CD1c-positive myeloid dendritic cell (primary cell): ENCODE measurements around the gene XRCC6.
"Not testable (repeated sequence)": the region's sequence is repeated elsewhere in the genome, so short reads cannot be mapped to it uniquely, and the experiment has no call there.

Experiments
- DNase-seq: peaks from one replicate; pipeline ENCODE4 v3.0.0-alpha.2; 2016; ENCODE audit errors: extremely low spot score

The XRCC6 gene

DNA sequence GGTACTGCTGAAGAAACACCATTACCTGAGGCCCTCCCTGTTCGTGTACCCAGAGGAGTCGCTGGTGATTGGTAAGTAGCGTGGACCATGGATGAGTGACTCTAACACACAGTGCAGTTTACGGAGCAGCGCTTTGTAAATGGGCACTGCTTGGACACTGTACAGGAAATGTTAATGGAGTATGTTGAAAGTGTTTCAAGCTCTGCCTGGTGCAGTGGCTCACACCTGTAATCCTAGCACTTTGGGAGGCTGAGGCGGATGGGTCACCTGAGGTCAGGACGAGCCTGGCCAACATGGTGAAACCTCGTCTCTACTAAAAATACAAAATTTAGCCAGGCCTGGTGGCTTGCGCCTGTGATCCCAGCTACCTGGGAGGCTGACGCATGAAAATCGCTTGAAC, 29.7 kb downstream of the XRCC6 start:
- no peak for DNase-seq

DNA sequence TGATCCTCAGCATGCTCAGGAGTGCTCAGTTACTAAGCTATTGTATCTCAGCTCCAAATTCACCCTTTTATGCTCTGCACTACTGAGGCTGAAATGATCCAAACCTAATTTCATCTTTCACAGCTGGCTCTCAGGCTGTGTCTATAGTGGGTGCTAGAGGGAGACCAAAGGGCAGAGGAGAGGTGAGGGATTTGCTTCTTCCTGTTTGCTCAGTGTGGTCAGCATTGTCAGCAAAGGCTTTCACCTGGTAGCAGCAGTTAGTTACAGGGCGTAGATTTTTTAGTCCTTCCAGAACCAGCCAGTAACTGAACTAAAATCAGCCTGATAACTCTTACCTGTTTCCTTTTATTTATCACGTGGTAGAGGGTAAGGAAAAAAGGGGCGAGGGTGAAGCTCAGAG, 33.2 kb downstream of the XRCC6 start:
- no peak for DNase-seq

DNA sequence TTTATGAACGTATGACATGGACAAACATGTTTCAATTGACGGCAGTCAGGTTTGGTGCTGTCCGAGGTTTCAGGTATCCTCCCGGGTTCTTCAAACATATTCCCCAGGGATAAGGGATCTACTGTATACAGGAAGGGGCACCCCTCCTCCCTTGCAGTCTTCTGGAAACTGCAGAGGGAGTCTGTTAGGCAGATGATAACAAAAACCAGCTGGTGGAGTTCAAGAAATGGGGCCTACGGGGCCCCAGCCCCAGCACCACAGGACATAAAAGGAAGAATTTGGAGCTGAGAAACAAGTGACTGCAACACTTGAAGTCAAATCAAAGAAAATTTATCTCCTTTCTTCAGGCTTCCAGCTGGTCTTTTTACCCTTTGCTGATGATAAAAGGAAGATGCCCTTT, 35.5 kb downstream of the XRCC6 start:
- DNase-seq = no peak

DNA sequence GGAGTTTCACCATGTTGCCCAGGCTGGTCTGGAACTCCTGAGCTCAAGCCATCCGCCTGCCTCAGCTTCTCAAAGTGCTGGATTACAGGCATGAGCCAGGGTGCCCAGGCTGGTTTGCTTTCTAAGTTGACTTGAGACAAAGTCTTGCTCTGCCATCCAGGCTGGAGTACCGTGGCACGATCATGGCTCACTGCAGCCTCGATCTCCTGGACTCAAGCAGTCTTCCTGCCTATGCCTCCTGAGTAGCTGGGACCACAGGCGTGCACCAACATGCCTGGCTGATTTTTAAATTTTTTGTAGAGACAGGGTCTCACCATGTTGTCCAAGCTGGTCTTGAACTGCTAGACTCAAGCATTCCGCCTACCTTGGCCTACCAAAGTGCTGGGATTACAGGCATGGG, 36.6 kb downstream of the XRCC6 start:
- no peak for DNase-seq

DNA sequence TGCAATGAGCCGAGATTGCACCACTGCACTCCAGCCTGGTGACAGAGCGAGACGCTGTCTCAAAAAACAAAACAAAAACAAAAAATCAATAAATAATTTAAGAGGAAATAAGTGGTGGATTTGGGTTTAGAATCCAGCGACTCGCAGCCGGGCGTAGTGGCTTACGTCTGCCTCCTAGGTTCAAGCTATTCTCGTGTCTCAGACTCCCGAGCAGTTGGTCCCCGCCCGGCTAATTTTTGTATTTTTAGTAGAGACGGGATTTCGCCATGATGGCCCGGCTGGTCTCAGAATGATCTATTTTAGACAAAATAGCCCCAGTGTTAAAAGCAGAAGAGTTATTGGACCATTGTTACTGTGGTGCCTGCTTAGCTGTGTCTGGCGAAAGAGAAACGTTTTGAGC, 37.8 kb downstream of the XRCC6 start:
- DNase-seq = no peak

DNA sequence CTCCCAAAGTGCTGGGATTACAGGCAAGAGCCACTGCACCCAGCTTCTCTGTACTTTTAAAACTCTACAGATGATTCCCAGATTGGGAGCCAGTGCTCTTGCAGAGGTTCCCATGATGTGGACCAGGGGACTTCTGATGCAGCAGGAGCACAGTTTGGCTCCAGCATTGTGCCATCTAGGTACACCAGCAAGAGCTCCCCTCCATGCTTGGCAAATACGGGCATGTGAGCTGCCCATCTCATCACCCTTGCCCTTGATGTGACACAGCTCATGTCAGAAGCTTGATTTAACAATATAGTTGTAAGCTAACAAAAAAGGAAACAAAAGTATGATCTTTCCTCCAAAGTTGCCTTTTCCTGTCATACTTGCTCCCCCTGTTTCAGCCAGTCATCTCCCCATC, 38.8 kb downstream of the XRCC6 start:
- DNase-seq = no peak

DNA sequence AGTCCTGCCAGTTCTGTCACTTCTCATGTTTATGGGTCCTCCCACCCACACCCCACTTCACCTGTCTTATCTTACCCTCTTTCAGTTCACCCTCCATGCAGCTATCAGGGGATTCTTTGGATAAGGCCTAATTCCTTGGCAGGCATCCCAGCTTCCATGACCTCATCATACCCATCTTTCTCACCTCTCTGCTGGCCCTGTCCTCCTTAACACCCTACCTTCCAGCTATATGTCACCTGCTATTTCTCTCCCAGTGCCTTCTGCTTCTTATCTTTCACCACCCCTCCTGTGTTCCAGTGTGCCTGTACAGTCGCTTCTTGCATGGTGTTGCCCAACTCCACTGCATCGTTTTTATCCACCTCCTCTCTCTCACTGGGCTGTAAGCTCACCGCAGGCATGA, 39.3 kb downstream of the XRCC6 start:
- DNase-seq = no peak

DNA sequence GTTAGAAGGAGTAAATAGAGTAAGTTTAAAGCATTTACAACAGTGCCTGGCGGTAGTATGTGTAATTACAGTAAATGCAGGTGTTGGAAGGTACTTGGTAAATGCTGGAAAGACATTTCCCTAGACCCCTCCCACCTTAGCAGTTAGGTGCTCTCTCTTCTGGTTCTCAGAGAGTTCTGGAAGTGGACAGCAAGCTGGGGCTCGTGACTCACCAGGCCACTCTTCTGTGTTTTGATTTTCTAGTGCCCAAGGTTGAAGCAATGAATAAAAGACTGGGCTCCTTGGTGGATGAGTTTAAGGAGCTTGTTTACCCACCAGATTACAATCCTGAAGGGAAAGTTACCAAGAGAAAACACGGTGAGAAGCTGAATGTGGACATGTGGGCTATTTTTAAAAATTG, 40.0 kb downstream of the XRCC6 start:
- DNase-seq = no peak

DNA sequence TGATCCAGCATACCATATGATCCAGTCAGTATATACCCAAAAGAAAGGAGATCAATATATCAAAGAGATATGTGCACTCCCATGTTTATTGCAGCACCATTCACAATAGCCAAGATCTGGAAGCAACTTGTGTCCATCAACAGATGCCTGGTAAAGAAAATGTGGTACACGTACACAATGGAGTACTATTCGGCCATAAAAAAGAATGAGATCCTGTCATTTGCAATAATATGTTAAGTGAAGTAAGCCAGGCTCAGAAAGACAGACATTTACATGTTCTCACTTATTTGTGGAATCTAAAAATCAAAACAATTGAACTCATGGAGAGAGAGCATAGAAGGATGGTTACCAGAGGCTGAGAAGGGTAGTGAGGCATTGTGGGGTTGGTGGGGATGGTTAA, 40.6 kb downstream of the XRCC6 start:
- no peak for DNase-seq

DNA sequence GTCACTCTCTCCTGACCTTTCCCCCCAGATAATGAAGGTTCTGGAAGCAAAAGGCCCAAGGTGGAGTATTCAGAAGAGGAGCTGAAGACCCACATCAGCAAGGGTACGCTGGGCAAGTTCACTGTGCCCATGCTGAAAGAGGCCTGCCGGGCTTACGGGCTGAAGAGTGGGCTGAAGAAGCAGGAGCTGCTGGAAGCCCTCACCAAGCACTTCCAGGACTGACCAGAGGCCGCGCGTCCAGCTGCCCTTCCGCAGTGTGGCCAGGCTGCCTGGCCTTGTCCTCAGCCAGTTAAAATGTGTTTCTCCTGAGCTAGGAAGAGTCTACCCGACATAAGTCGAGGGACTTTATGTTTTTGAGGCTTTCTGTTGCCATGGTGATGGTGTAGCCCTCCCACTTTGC, 42.5 kb downstream of the XRCC6 start:
- DNase-seq = not testable (repeated sequence)

DNA sequence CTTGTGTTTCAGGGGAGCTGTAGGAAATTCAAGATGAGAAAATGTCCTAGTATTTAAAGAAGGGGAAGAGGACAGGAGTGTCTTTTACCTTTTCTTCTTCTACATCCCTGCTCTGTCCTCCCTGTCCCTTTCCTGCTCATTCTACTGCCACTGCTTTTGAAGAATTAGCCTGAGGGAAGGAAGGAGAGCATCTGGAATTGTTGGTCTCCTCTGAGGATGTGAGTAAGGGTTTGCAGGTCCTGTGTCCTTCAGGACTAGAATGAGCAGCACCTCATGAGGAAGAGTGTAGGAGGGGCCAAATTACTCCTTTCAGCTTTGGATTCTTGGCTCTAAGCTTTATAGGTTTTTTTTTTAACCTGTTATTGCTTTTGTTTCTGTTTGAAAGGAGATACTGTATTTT, 43.4 kb downstream of the XRCC6 start:
- no peak for DNase-seq

DNA sequence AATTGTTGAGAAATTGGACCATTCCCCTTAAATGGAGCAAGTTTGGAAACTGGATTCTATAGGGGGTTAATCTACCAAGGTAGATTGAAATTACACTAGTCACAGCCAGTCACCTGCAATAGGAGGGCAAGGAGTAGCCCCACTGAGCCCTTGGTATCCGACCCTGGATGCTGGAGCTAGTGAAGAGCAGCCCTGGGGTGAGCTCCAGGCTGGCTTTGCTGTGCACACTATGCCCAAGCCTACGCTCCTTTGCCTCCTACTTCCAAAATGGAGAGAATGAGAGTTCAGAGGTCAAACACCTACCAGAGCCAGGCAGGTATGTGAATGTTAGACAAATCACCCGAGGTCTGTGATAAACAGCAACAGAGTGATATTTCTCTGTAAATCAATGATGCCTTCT, 43.9 kb downstream of the XRCC6 start:
- DNase-seq = no peak

DNA sequence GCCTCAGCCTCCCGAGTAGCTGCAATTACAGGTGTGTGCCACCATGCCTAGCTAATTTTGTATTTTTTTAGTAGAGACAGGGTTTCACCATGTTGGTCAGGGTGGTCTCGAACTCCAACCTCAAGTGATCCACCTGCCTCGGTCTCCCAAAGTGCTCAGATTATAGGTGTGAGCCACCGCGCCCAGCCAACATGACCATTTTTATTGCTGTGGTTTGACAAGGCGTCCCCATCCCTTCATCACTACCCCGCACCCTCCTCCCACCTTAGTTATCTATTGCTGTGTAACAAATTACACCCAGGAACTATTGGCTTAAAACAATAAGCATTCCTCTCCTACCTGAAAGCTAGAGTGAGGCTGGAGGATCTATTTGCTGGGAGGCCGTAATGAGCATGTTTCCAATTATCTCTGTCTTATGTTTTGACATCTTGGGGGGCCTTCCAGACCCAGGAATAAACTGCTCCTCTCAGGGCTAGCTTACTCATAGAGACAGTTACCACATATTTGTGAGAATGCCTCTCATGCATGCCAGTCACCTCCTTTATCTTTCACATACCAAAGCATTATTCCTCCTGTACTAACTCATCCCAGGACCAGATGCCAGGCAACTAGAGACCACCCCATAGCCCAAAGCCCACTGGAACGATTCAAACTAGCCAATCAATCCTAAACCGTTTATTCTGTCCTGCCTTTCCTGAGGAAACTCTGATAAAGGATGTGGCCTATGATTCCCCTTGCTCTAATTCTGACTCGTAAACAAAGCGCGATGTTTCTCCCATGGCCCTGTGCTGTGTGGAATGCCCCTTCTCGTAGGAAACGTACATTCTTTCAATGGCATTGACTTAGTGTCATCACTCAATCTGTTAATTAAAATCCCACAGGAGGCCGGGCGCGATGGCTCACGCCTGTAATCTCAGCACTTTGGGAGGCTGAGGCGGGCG, 48.1 kb downstream of the XRCC6 start:
- DNase-seq = no peak

DNA sequence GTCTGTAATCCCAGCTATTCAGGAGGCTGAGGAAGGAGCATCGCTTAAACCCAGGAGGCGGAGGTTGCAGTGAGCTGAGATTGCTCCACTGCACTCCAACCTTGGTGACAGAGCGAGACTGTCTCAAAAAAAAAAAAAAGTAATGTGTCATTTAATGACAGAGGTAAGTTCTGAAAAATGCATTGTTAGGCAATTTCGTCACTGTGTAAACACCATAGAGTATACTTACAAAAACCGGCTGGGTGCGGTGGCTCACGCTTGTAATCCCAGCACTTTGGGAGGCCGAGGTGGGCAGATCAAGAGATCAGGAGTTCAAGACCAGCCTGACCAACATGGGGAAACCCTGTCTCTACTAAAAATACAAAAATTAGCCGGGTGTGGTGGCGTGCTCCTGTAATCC, 51.0 kb downstream of the XRCC6 start:
- DNase-seq = not testable (repeated sequence)

DNA sequence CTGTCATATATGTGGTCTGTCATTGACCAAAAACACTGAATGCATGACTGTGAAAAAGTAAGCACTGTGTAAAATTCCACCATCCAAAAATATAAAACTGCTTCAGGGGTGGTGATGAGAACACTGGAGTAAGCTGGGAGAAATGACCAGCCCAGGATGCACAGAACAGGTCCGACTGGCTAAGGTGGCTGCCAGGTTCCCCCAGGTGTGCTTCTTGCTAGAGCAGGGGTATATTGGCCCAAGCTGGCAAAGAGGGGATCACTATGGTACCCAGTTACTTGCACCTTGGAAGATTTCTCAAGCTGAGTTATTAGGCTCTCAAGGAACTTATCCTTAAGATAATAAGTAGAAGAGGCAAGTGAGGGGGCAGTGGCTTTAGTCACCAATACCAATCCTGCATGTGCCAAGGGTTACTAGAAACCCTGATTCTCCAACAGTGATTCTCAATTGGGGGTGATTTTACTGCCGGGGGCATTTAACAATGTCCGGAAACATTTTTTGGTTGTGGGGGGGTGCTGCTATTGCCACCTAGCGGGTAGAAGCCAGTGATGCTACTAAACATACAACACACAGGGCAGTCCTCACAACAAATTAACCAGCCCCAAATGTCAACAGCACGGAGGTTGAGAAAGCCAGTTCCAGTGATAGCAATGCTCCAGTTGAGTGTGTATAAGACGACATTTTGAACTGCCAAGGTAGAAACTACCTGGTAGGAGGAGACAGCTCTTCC, 51.9 kb downstream of the XRCC6 start:
- DNase-seq = no peak

DNA sequence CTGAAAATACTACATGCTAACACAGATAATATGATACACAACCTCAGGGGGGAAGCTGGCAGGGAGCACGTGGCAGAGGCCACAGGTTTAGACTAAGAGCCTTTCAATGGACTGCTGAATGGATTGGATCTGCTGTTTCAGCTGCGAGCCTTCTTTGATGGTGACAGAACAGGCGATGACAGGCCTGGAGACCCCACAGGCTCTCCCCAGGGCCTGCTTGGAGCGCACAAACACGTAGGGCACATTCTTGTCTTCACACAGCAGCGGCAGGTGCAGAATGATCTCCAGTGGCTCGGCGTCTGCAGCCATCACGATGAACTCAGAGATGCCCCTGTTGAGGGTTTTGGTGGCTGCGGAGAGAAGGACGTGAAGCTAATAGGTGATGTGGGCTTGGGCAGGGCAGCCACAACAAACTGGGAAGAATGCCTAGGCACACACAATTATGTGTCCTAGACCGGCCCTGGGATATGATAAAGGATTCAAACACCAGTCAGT, 53.8 kb downstream of the XRCC6 start:
- DNase-seq = no peak

DNA sequence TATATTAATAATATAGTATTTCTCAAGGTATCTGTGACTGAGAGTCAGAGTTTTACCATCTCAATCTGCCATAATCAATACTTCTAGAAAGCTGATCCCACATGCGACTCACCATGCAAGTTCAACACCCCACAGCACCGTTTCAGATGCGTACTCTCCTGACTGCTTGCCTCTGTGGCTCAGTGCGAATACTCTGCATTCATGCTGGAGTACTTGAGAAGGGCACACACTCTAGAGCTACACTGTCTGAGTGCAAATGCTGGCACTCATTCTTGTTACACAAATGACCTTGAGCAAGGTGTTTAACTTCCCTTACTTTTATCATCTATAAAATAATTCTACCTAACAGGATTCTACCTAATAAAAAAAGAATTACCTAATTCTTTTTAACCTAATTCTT, 55.0 kb downstream of the XRCC6 start:
- no peak for DNase-seq

DNA sequence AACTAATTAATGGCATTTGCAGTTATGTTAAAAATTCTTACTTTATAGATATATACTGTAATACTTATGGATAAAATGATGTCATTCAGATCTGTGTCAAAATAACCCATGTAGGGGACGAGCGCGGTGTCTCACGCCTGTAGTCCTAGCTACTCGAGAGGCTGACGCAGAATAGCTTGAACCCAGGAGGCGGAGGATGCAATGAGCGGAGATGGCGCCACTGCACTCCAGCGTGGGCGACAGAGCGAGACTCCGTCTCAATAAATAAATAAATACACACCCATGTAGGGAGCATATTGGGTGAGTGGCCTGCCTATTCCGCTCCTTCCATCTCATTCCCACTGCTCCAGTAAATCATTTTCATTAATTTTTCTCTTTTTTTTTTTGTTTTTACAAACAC, 60.5 kb downstream of the XRCC6 start:
- no peak for DNase-seq

DNA sequence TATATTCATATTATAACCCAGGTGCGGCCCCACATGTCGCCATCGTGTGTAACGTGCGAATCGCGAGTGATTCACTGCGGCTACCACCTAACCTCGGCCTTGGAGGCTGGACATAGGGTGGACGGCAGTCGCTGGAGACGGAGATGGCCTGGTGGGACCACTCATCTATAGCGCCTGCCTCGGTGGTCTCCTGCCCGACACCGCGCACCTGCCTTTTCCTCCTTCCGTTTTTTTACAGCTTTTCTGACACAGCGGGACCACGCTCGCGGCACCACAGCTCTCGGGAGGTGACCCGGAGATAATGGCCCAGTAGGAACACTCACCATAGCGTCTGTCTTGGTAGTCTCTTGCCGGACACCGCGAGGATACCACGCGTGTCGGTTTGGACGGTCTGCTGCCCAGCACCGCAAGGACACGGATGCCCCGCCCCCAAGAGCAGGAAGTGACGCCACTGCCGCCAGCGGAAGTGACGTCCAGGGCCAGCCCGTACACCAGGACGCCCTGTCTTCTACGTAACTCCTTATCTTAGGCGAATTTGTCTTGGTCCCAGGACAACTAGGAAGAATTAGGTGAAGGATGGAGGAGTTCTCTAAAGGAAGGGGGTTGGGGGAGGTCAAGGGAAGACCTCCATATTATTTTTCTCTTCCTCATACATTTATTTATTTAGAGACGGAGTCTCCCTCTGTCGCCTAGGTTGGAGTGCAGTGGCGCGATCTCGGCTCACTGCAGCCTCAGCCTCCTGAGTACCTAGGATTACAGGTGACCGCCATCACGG, 61.1 kb downstream of the XRCC6 start:
- peak; percentile 90 for DNase-seq

DNA sequence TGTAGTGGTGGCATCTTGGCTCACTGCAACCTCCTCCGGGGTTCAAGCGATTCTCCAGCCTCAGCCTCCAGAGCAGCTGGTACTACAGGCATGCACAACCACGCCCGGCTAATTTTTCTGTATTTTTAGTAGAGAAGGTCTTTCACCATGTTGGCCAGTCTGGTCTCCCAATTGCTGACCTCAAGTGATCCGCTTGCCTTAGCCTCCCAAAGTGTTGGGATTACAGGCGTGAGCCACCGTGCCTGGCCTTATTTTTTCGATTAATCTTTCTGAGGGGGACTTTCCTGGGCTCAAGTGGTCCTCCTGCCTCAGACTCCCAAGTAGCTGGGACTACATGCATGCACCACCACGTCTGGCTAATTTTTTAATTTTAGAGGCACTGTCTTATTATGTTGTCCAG, 62.0 kb downstream of the XRCC6 start:
- no peak for DNase-seq

DNA sequence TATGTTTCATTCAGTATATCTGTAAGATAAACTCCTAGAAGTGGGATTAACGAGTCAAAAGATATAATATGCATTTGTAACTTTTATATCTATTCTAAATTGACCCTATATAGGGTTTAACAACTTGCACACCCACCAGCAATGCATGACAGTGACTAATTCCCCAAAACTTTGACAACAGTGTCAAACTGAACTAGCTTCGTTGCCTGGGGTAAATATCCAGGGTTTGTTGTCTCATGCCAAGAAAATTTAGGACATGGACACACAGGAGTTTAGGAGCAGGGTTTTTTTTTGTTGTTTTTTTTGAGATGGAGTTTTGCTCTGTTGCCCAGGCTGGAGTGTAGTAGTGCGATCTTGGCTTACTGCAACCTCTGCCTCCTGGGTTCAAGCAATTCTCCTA, 62.5 kb downstream of the XRCC6 start:
- no peak for DNase-seq

DNA sequence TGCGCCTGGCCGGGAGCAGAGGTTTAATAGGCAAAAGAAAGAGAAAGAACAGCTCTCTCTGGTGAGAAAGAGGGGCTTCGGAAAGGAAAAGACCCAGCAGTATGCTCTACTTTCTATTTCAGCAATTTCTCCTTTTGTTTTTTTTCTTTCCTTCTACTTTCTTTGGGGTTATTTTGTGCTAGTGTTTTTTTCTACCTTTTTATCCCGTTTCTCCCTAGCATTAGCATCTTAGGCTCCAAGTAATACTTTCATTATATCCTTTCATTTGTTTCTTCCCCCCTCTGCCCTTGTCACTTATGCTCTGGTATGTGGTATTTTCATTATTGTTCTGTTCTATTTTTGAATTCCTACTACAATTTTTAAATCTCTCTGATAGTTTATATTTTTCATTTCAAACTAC, 63.1 kb downstream of the XRCC6 start:
- DNase-seq = no peak
